Spleen (tissue), 11 donors: Measurements from ENCODE around the gene PGLYRP2. TPM values are rescaled to one million over a fixed set of nuclear protein-coding genes. Genes with fewer than 3 reads are reported as not detected.
A peak's percentile ranks its signal among the peaks of the same experiment; 100 is the strongest.

ENCODE experiments used
- DNase-seq: peaks from one replicate; pipeline ENCODE4 v3.0.0-alpha.2; 2020
- H3K27ac ChIP-seq, 8 donors: fragments of 200-600 bp; sonication (generic) in 7 of 8; 1 replicate in 4 of 8; 2 replicates in 4 of 8; pipeline versions ENCODE4 v1.5.0 to v1.8.0; 2016 to 2021; ENCODE audit warnings: inconsistent platforms in 4 of 8, mild to moderate bottlenecking in 4 of 8, moderate library complexity in 1 of 8
- H3K27me3 ChIP-seq, 7 donors: fragments of 200-600 bp; sonication (generic) in 6 of 7; replicated peaks in 1 of 7; 1 replicate in 4 of 7; 2 replicates in 3 of 7; pipeline versions ENCODE4 v1.5.0 to v1.8.0; 2016 to 2021; ENCODE audit warnings: inconsistent platforms in 3 of 7, mild to moderate bottlenecking in 1 of 7
- H3K36me3 ChIP-seq, 6 donors: fragments of 200-600 bp; sonication (generic) in 5 of 6; 1 replicate in 4 of 6; 2 replicates in 2 of 6; pipeline versions ENCODE4 v1.5.0 to v1.8.0; 2016 to 2021; ENCODE audit warnings: inconsistent platforms in 2 of 6
- H3K4me1 ChIP-seq, 6 donors: fragments of 200-600 bp; sonication (generic) in 5 of 6; 1 replicate in 3 of 6; 2 replicates in 3 of 6; pipeline versions ENCODE4 v1.5.0 to v1.8.0; 2016 to 2021; ENCODE audit warnings: inconsistent platforms in 3 of 6
- H3K4me3 ChIP-seq, 8 donors: fragments of 200-600 bp; sonication (generic) in 7 of 8; 1 replicate in 4 of 8; 2 replicates in 4 of 8; pipeline versions ENCODE4 v1.5.0 to v1.8.0; 2016 to 2021; ENCODE audit warnings: inconsistent platforms in 4 of 8, mild to moderate bottlenecking in 4 of 8, moderate library complexity in 2 of 8
- H3K9me3 ChIP-seq, 8 donors: fragments of 200-600 bp; sonication (generic) in 7 of 8; 1 replicate in 4 of 8; 2 replicates in 4 of 8; pipeline versions ENCODE4 v1.5.0 to v1.8.0; 2016 to 2021; ENCODE audit warnings: inconsistent platforms in 4 of 8
- CTCF ChIP-seq, 11 experiments: fragments of 200-600 bp in 7 of 11; fragments of 450-650 bp in 4 of 11; sonication (generic) in 4 of 11; IDR thresholded peaks in 8 of 11; conservative IDR thresholded peaks in 3 of 11; 1 replicate in 7 of 11; 2 replicates in 4 of 11; pipeline versions ENCODE4 v1.4.0 to v1.8.0; 2016 to 2021; ENCODE audit warnings: antibody characterized with exemption in 11 of 11, inconsistent platforms in 4 of 11, mild to moderate bottlenecking in 1 of 11
- POLR2A ChIP-seq, 3 donors: fragments of 450-650 bp; IDR thresholded peaks; one replicate each; pipeline ENCODE4 v1.5.1; 2017; ENCODE audit warnings: antibody characterized with exemption in 3 of 3, mild to moderate bottlenecking in 1 of 3
- POLR2AphosphoS5 ChIP-seq, 3 donors: sonication (generic); formaldehyde crosslinking; IDR thresholded peaks; one replicate each; pipeline ENCODE4 v1.5.1; 2017; ENCODE audit warnings: antibody characterized with exemption in 3 of 3
- WGBS, 5 donors: extraction: QIAGEN DNeasy Blood & Tissue Kit in 3 of 5; methylation state at CpG; one replicate each; pipeline versions ENCODE4 v1.1.5 to v1.1.7; 2013 to 2018; 5-methylcytosine and 5-hydroxymethylcytosine counted together
- intact Hi-C: fragments of 100-400 bp; cut with DNase I; formaldehyde crosslinking; loops from one replicate; pipeline ENCODE4 v1.15.0; 2023; ENCODE audit warnings: low total_unique reads
- polyA plus RNA-seq, 3 donors: library from polyadenylated mRNA; stranded (reverse); fragments of 200-250 nt; gene quantifications; one replicate each; pipeline ENCODE4 v1.2.1, GENCODE V29; 2013
- total RNA-seq, 7 donors: library from RNA; depleted of rRNA in 3 of 7; stranded (reverse); fragments of >200 nt in 3 of 7; fragmentation: NEBNext Ultra II Directional in 4 of 7; extraction: Animal tissue kit (Norgen Biotek cat#: 25700) in 4 of 7; gene quantifications; one replicate each; pipeline versions ENCODE4 v1.1.0 to v1.2.1, GENCODE V29; 2016 to 2021
- donor health status: healthy with polysubstance abuse.
- donor health status: DM: no; HTN: no; CAD: no; lungs with moderate emphysema.
- donor health status: DM: no; HTN: no; CAD: no.
- donor health status: Bipolar disorder and iron deficiency.
- donor health status: healthy.
- donor health status: DM: no; HTN: no; CAD: no.
- donor health status: DM: yes; HTN: yes; CAD: no.

PGLYRP2 gene
- total and polyA plus RNA-seq, 10 donors, result 0.02 to 0.16 (median 0.08) TPM; not detected in 6

GRCh38 chr19:15431396-15432017, 47.8 kb downstream of the PGLYRP2 start:
- Histone ChIP-seq H3K4me1 (peaks cover 22 to 63% (median 49%) of the 10 kb centered on the region in 6 donors), H3K4me3 (peak overlapping the region; percentile 63 to 96 (median 78)), H3K27ac (peak overlapping the region in 5 of 8 donors; percentile 58 to 94 (median 75)), H3K9me3 (no peaks in the 10 kb centered on the region), H3K36me3 (peaks cover 3 to 45% (median 27%) of the 10 kb centered on the region in 6 donors), H3K27me3 (no peaks in the 10 kb centered on the region)
- DNase-seq, result peak; percentile 67
- TF ChIP-seq POLR2A (IDR thresholded peaks at IDR 0.05) (no peak), POLR2AphosphoS5 (IDR thresholded peaks at IDR 0.05) (no peak), CTCF (IDR thresholded peaks at IDR 0.05 in 8 of 11, conservative IDR thresholded peaks at IDR 0.05 in 3 of 11) (no peak)
- WGBS, 5 donors, result 27 to 34% (median 28%) methylated on average over 7 of the region's 7 CpGs
- intact Hi-C loops, result no loop called here

- Histone ChIP-seq H3K9me3 (no peaks in the 10 kb centered on the region), H3K4me1 (peaks cover 22 to 67% (median 51%) of the 10 kb centered on the region in 6 donors), H3K27me3 (no peaks in the 10 kb centered on the region), H3K36me3 (peaks cover 5 to 53% (median 33%) of the 10 kb centered on the region in 6 donors), H3K27ac (no peak overlapping the region), H3K4me3 (peak overlapping the region in 5 of 8 donors; percentile 1 to 96 (median 79))
- TF ChIP-seq POLR2A (IDR thresholded peaks at IDR 0.05), result no peak
- no peak for TF ChIP-seq POLR2AphosphoS5 (IDR thresholded peaks at IDR 0.05)
- no peak for TF ChIP-seq CTCF (IDR thresholded peaks at IDR 0.05 in 8 of 11, conservative IDR thresholded peaks at IDR 0.05 in 3 of 11)
- DNase-seq, result no peak
- 86 to 94% (median 90%) methylated on average over 7 to 10 of the region's 10 CpGs for WGBS, 5 donors
- intact Hi-C loops, result no loop called here
Measured at GRCh38 chr19:15430526-15431120, 48.7 kb downstream of the PGLYRP2 start.

- WGBS, 5 donors, result 83 to 94% (median 93%) methylated on average over 2 to 24 of the region's 24 CpGs
- H3K4me3 ChIP-seq, result no peak overlapping the region
- H3K27me3 ChIP-seq, result no peaks in the 10 kb centered on the region
- no peak overlapping the region for H3K27ac ChIP-seq
- peak; percentile 63 for DNase-seq
- no peak for TF ChIP-seq POLR2AphosphoS5 (IDR thresholded peaks at IDR 0.05)
- TF ChIP-seq CTCF (IDR thresholded peaks at IDR 0.05 in 8 of 11, conservative IDR thresholded peaks at IDR 0.05 in 3 of 11), result no peak
- no peak for TF ChIP-seq POLR2A (IDR thresholded peaks at IDR 0.05)
- peaks cover 5 to 59% (median 39%) of the 10 kb centered on the region in 6 donors for H3K36me3 ChIP-seq
- H3K4me1 ChIP-seq, result peaks cover 22 to 67% (median 51%) of the 10 kb centered on the region in 6 donors
- no peaks in the 10 kb centered on the region for H3K9me3 ChIP-seq
- intact Hi-C loops, result no loop called here
Measured at GRCh38 chr19:15429825-15430467, 49.4 kb downstream of the PGLYRP2 start.
